Activated T-helper 1 cell treated with anti-CD3 and anti-CD28 coated beads, Interleukin-12 subunit alpha, Interleukin-12 subunit beta, Interleukin-2, Interleukin-4 antibody, amounts not matched to agents 30 ng/mL and 10 ng/mL and 1 ng/mL, durations not matched to agents 14 hours and 24 hours and 36 hours (primary cell): ENCODE results near the gene PTPN3. TPM values are rescaled to one million over a fixed set of nuclear protein-coding genes. Genes with fewer than 3 reads are reported as not detected.
"Not testable (repeated sequence)": the region's sequence is repeated elsewhere in the genome, so short reads cannot be mapped to it uniquely, and the experiment has no call there.

ENCODE experiments used
- DNase-seq: peaks from one replicate; pipeline ENCODE4 v3.0.0; 2021; ENCODE audit warnings: low spot score
- H3K27ac Mint-ChIP-seq: one replicate; pipeline ENCODE4 v1.8.0; 2021; ENCODE audit warnings: mild to moderate bottlenecking, mixed read lengths
- H3K27me3 Mint-ChIP-seq: one replicate; pipeline ENCODE4 v1.8.0; 2022; ENCODE audit warnings: mild to moderate bottlenecking, moderate library complexity, mixed read lengths; ENCODE audit not compliant: insufficient read depth
- H3K36me3 Mint-ChIP-seq: one replicate; pipeline ENCODE4 v1.8.0; 2021; ENCODE audit warnings: low read depth, mixed read lengths
- H3K4me1 Mint-ChIP-seq: one replicate; pipeline ENCODE4 v1.8.0; 2021; ENCODE audit warnings: low read depth, mixed read lengths
- H3K4me3 Mint-ChIP-seq: one replicate; pipeline ENCODE4 v1.8.0; 2021; ENCODE audit warnings: mild to moderate bottlenecking, moderate library complexity, mixed read lengths
- H3K9me3 Mint-ChIP-seq: one replicate; pipeline ENCODE4 v1.8.0; 2021; ENCODE audit warnings: mixed read lengths
- intact Hi-C: fragments of 100-400 bp; cut with micrococcal nuclease; formaldehyde crosslinking; loops from one replicate; pipeline ENCODE4 v1.15.1; 2024
- total RNA-seq: library from RNA; stranded (reverse); gene quantifications from 2 replicates; pipeline ENCODE4 v1.2.3, GENCODE V29; 2022

The PTPN3 gene
- total RNA-seq, 1 donor from 2014 or later: 6.6 TPM

DNA sequence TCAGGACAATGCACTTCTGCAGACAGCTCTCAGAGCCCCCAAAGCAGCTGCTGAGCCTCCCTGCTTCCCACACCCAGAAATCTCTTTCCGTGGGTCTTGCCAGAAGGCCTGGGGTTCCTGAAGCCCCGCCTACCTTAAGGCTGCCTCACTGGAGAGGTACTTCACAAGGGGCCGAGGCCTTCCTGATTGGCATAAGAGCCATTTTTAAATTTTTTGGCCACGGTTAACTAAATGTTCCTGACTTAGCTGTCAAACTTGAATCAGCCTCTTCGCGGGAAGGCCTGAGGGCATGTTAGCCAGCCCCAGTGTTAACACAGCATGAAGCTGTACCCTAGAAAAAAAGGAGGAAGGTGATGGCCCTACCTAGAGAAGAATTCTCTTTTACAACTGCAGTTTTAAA is 156.5 kb downstream of the PTPN3 start:
- no peak overlapping the region for H3K27ac Mint-ChIP-seq
- H3K4me1 Mint-ChIP-seq: peaks cover 4% of the 10 kb centered on the region
- H3K27me3 Mint-ChIP-seq: peaks cover 6% of the 10 kb centered on the region
- no peak overlapping the region for H3K4me3 Mint-ChIP-seq
- H3K36me3 Mint-ChIP-seq: no peaks in the 10 kb centered on the region
- no peaks in the 10 kb centered on the region for H3K9me3 Mint-ChIP-seq
- intact Hi-C loops: no loop called here
- no peak for DNase-seq

DNA sequence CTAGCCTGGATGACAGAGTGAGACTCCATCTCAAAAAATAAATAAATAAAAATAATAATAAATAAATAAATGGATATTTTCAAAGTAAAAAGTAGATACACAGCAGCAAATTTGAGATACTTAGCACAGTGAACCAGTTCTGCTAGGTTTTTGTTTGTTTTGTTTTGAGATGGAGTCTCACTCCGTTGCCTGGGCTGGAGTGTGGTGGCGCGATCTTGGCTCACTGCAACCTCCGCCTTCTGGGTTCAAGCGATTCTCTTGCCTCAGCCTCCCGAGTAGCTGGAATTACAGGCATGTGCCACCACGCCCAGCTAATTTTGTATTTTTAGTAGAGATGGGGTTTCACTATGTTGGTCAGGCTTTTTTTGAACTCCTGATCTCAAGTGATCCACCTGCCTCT is 157.1 kb downstream of the PTPN3 start:
- H3K9me3 Mint-ChIP-seq, H3K36me3 Mint-ChIP-seq, DNase-seq, H3K4me1 Mint-ChIP-seq, H3K4me3 Mint-ChIP-seq, intact Hi-C loops, H3K27me3 Mint-ChIP-seq, H3K27ac Mint-ChIP-seq: not testable (repeated sequence)

DNA sequence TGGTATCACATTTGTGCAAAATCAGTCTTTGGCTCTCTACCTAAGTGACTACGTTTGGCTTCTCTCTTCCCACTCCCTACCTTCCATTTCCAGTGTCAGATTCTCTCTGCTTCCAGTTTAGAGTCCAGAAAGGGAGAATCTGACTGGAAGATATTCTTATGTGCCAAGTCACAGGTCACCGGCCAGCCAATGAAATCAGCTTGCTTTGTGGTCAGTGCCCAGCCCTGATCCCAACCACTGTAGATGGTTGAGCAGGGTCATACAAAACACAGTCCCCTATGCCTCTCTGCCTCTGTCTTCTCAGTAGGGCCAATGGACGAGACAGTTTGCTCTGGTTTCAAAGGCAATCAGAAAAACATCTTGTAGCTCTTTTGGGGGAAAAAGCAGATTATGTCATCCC is 161.7 kb downstream of the PTPN3 start:
- no peaks in the 10 kb centered on the region for H3K9me3 Mint-ChIP-seq
- H3K27me3 Mint-ChIP-seq: peaks cover 12% of the 10 kb centered on the region
- no peak overlapping the region for H3K27ac Mint-ChIP-seq
- H3K4me3 Mint-ChIP-seq: no peak overlapping the region
- no peaks in the 10 kb centered on the region for H3K36me3 Mint-ChIP-seq
- H3K4me1 Mint-ChIP-seq: no peaks in the 10 kb centered on the region
- intact Hi-C loops: no loop called here
- no peak for DNase-seq

DNA sequence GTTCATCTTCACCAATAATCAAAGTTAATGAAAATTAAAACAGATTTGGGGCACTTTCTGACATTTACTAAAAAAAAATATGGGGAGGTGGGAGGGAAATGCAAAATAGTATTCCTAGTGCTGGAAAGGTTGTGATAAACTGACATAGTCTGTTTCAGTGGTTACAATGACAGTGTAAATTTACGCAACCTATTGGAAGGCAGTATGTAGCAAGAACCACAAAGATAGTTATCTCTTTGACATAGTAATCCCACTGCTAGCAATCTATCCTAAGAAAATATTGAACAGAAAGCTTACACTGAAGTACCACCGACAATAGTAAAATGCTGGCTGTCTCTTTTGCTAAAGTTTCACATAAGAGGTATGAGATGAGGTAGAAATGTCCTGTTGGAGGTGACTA is 162.2 kb downstream of the PTPN3 start:
- Mint-ChIP-seq H3K4me1 (no peaks in the 10 kb centered on the region), H3K4me3 (no peak overlapping the region), H3K27ac (no peak overlapping the region), H3K9me3 (no peaks in the 10 kb centered on the region), H3K36me3 (no peaks in the 10 kb centered on the region), H3K27me3 (peaks cover 13% of the 10 kb centered on the region)
- intact Hi-C loops: no loop called here
- no peak for DNase-seq

DNA sequence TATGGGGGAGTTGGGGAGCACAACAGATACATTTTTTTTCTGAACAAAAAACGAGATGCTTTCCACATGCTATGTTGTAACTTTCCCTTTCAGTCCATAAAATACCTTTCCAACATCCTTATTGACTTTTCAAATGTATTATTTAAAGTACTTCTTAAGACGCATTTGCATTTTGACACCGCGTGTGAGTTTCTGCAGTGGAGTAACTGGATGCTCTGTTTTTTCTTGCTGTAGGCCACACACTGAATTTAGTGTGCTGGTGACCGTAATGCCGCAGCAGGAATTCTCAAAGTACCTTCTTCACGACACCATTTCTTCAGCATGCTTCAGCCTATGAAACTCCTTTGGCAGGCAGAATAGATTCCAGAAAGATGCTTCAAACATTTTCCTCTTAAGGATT is 163.0 kb downstream of the PTPN3 start:
- Mint-ChIP-seq H3K36me3 (no peaks in the 10 kb centered on the region), H3K27me3 (peaks cover 14% of the 10 kb centered on the region), H3K4me1 (no peaks in the 10 kb centered on the region), H3K9me3 (no peaks in the 10 kb centered on the region), H3K4me3 (no peak overlapping the region), H3K27ac (no peak overlapping the region)
- intact Hi-C loops: no loop called here
- DNase-seq: no peak

DNA sequence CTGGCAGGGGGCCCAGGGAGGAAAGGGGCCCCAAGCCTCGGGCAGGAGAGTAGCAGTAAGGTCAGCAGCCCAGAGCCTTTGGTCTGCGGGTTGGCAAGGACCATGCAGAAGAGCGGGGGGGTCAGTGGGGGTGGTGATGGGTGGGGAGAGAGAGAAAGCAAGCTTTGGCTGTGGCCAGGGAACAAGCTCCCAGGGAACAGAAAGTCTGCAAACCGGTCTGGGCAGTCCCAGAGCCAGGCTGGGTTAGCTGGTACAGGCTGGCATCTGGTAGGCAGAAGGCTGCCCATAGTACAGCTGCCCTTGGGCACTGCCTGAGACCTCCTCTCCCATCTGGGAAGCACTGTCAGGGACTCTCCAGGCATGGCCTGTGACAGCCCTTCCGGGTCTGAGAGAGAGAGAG is 166.8 kb downstream of the PTPN3 start:
- H3K9me3 Mint-ChIP-seq: no peaks in the 10 kb centered on the region
- H3K4me1 Mint-ChIP-seq: no peaks in the 10 kb centered on the region
- DNase-seq: no peak
- intact Hi-C loops: no loop called here
- H3K4me3 Mint-ChIP-seq: no peak overlapping the region
- H3K27me3 Mint-ChIP-seq: peaks cover 30% of the 10 kb centered on the region
- no peaks in the 10 kb centered on the region for H3K36me3 Mint-ChIP-seq
- H3K27ac Mint-ChIP-seq: no peak overlapping the region

DNA sequence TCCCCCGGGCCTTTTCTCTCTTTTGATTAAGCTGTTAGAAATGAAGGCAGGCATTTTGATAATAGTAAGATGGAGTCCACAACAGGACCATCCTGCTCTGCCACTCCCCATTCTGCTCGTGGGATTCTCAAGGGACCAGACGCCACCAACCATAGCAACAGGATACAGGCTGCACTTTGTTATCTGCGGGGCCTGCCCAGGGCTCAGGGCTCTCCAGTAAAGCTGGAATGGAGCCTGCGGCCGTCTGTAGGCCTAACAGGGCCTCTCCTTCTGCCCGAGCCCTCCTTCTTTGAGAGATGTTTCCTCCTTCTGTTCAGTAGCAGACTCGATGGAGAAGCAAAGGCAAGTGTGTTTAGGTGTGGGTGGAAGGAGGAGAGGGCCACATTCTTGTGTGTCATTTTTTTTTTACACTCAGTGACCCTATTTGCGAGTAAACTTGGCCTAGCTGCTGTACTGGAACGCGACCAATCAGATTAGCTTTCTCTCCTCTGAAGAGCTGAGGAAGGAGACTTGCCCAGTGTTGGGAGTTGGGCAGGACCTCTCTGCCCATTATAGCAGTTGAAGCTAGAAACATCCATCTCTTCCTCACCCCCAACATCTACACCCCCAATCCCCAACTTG is 168.4 kb downstream of the PTPN3 start:
- no peak overlapping the region for H3K27ac Mint-ChIP-seq
- no peaks in the 10 kb centered on the region for H3K36me3 Mint-ChIP-seq
- DNase-seq: no peak
- no peak overlapping the region for H3K4me3 Mint-ChIP-seq
- peaks cover 38% of the 10 kb centered on the region for H3K27me3 Mint-ChIP-seq
- intact Hi-C loops: no loop called here
- H3K4me1 Mint-ChIP-seq: peaks cover 6% of the 10 kb centered on the region
- H3K9me3 Mint-ChIP-seq: no peaks in the 10 kb centered on the region

DNA sequence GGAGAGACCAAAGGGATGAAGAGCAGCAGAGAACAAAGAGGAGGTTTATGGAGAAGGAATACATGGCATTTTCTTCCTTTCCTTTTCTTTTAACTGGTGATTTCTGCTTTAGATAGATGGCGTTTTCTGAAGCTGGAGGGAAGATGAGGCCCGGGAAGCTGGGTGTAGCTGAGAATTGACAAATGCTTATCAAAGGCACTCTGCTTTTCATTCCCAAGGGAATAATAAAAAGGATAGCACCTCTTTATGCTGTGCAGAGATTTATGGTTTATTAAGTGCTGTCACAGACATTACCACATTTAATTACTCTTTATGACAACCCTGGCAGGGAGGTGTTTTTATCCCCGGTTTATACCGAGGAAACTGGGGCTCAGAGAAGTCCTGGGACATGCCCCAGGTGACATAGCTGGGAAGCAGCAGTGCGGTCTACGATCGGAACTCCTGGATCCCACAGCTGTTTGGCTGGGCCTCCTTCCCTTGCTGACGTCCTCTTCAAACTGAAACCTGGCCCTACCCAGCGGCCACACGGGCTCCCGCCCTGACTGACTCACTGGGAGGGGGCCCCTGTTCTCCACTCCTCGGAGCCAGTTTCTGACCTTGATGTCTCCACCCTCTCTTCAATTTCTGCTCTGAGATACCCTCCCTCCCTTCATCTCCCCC is 169.0 kb downstream of the PTPN3 start:
- H3K27me3 Mint-ChIP-seq: peaks cover 38% of the 10 kb centered on the region
- DNase-seq: no peak
- peaks cover 6% of the 10 kb centered on the region for H3K4me1 Mint-ChIP-seq
- intact Hi-C loops: no loop called here
- no peak overlapping the region for H3K4me3 Mint-ChIP-seq
- H3K27ac Mint-ChIP-seq: no peak overlapping the region
- no peaks in the 10 kb centered on the region for H3K36me3 Mint-ChIP-seq
- no peaks in the 10 kb centered on the region for H3K9me3 Mint-ChIP-seq

Other genes with a start within 250 kb of the PTPN3 start
- gene EPB41L4B, start 177.2 kb downstream of the PTPN3 start, total RNA-seq: 2.0 and 2.2 TPM in 2 replicates